H1 (cell line): ENCODE measurements around the gene TTLL5. TPM values are rescaled to one million over a fixed set of nuclear protein-coding genes. Genes with fewer than 3 reads are reported as not detected.

Experiments
- BRCA1 ChIP-seq: IDR thresholded peaks from 2 replicates; pipeline ENCODE4 v1.6.1; 2012; ENCODE audit warnings: low read depth, low read length, improper control_type of control experiment
- SP2 ChIP-seq: IDR thresholded peaks from 2 replicates; pipeline ENCODE4 v1.6.1; 2012; ENCODE audit warnings: mild to moderate bottlenecking, low read length, inconsistent platforms
- TCF12 ChIP-seq: IDR thresholded peaks from 2 replicates; pipeline ENCODE4 v1.6.1; 2011; ENCODE audit warnings: low read depth, mild to moderate bottlenecking, low read length
- polyA plus RNA-seq, 7 experiments: library from polyadenylated mRNA; depleted of rRNA in 3 of 7; stranded (reverse) in 5 of 7; unstranded in 2 of 7; fragments of >200 nt in 5 of 7; fragments of 200-250 nt in 2 of 7; gene quantifications; 1 replicate in 5 of 7; 2 replicates in 1 of 7; 4 replicates in 1 of 7; pipeline versions ENCODE4 v1.2.1 to v1.2.3, GENCODE V29; 2011 to 2013; ENCODE audit warnings: missing spikeins in 2 of 7, mixed read lengths in 2 of 7
- total RNA-seq: library from RNA; stranded (reverse); fragmentation: NEBNext Ultra II Directional; extraction: Animal tissue kit (Norgen Biotek cat#: 25700); gene quantifications from 2 replicates; pipeline ENCODE4 v1.2.1, GENCODE V29; 2021

Gene TTLL5
- total and polyA plus RNA-seq, 2 of the 8 experiments (the other 6 are each of a cell fraction or from before 2014, with no cell fraction given), result 16.1 to 45.9 TPM

- TF ChIP-seq TCF12 (no peak), BRCA1 (no peak), SP2 (no peak)
- TF ChIP-seq, all 59 proteins: peak for 0
Observed at GRCh38 chr14:75690010-75690409, 29.0 kb downstream of the TTLL5 start (continued).
